Measurements from ENCODE around the gene TMEM63C.

GRCh38 chr14:77267937-77268699 lies 86.5 kb downstream of the TMEM63C start:
- no peak for TF ChIP-seq PATZ1 (CRISPR knock-in tag; IDR thresholded peaks at IDR 0.05; ENCODE audit: borderline replicate concordance)
- TF ChIP-seq ESRRG (CRISPR knock-in tag; IDR thresholded peaks at IDR 0.05) = no peak
- TF ChIP-seq ZFP30 (CRISPR knock-in tag; IDR thresholded peaks at IDR 0.05) = no peak
- TF ChIP-seq OSR1 (CRISPR knock-in tag; IDR thresholded peaks at IDR 0.05) = no peak
- TF ChIP-seq TSHZ2 (CRISPR knock-in tag; IDR thresholded peaks at IDR 0.05) = no peak
- no peak for TF ChIP-seq ZNF565 (CRISPR knock-in tag; conservative IDR thresholded peaks at IDR 0.05; ENCODE audit: low read depth)
- TF ChIP-seq ZNF70 (CRISPR knock-in tag; IDR thresholded peaks at IDR 0.05) = no peak
